IMR-90 (cell line): ENCODE data around the gene TMEM170A. TPM values are rescaled to one million over a fixed set of nuclear protein-coding genes. Genes with fewer than 3 reads are reported as not detected.

ENCODE experiments used
- ATAC-seq: fragments of 200-7000 bp; cut with Tn5 transposase; 2 replicates; pipeline ENCODE4 v1.9.1; 2020; ENCODE audit warnings: low read depth, mild to moderate bottlenecking, moderate library complexity
- BruUV-seq: library from RNA; stranded (reverse); fragments of 400-500 nt; replicated peaks from 2 replicates; lab custom pipeline; 2021; lab: Mats Ljungman, UMichigan
- CTCF ChIA-PET: fragments of 300-600 bp; formaldehyde crosslinking; extraction: SDS; loops from one replicate; lab custom pipeline; 2021; ENCODE audit warnings: antibody characterized with exemption; lab: Yijun Ruan, JAX
- POLR2A ChIA-PET: fragments of 300-600 bp; sonication (Branson Sonifier 250); formaldehyde crosslinking; loops from one replicate; lab custom pipeline; 2022; ENCODE audit warnings: antibody characterized with exemption; ENCODE audit not compliant: unreplicated experiment; lab: Charles Lee
- DNase-seq: peaks from one replicate; pipeline ENCODE4 v3.0.0; 2013
- H2AFZ ChIP-seq: replicated peaks from 2 replicates; pipeline ENCODE3; 2013; ENCODE audit warnings: low read length, mild to moderate bottlenecking; ENCODE audit not compliant: poor library complexity
- H2AK5ac ChIP-seq: 2 replicates; pipeline ENCODE4 v1.6.1; 2013; ENCODE audit warnings: low read depth, low read length, inconsistent platforms
- H2AK9ac ChIP-seq: replicated peaks from 2 replicates; pipeline ENCODE3; 2013; ENCODE audit warnings: mild to moderate bottlenecking, low read depth, low read length, moderate library complexity; ENCODE audit not compliant: poor library complexity
- H2BK120ac ChIP-seq: 2 replicates; pipeline ENCODE4 v1.6.1; 2013; ENCODE audit warnings: low read depth, low read length, inconsistent platforms
- H2BK15ac ChIP-seq: 3 replicates; pipeline ENCODE4 v1.6.1; 2013; ENCODE audit warnings: low read depth, low read length, inconsistent platforms
- H2BK20ac ChIP-seq: 2 replicates; pipeline ENCODE4 v1.6.1; 2013; ENCODE audit warnings: low read depth, mild to moderate bottlenecking, inconsistent platforms, low read length, moderate library complexity
- H2BK5ac ChIP-seq: 2 replicates; pipeline ENCODE4 v1.6.1; 2013; ENCODE audit warnings: mild to moderate bottlenecking, low read depth, low read length, inconsistent platforms; ENCODE audit not compliant: poor library complexity, severe bottlenecking
- H3K14ac ChIP-seq: replicated peaks from 2 replicates; pipeline ENCODE4 v1.6.1; 2013; ENCODE audit warnings: low read depth, low read length, inconsistent platforms
- H3K18ac ChIP-seq: 2 replicates; pipeline ENCODE4 v1.6.1; 2013; ENCODE audit warnings: low read depth, low read length, control low read depth
- H3K23ac ChIP-seq: 2 replicates; pipeline ENCODE4 v1.6.1; 2013; ENCODE audit warnings: low read depth, low read length, inconsistent platforms
- H3K27ac ChIP-seq: 2 replicates; pipeline ENCODE4 v1.5.1; 2013; ENCODE audit warnings: mild to moderate bottlenecking, control low read depth, low read length; ENCODE audit not compliant: insufficient read depth
- H3K27me3 ChIP-seq: 2 replicates; pipeline ENCODE4 v1.6.1; 2013; ENCODE audit warnings: low read length; ENCODE audit not compliant: control insufficient read depth, insufficient read depth
- H3K36me3 ChIP-seq: 2 replicates; pipeline ENCODE4 v1.6.1; 2013; ENCODE audit warnings: low read length, mixed read lengths; ENCODE audit not compliant: control insufficient read depth, insufficient read depth
- H3K4ac ChIP-seq: 2 replicates; pipeline ENCODE4 v1.6.1; 2013; ENCODE audit warnings: low read depth, low read length, inconsistent platforms
- H3K4me1 ChIP-seq: 2 replicates; pipeline ENCODE4 v1.6.1; 2013; ENCODE audit warnings: low read length, mixed read lengths; ENCODE audit not compliant: control insufficient read depth, insufficient read depth
- H3K4me2 ChIP-seq: 2 replicates; pipeline ENCODE4 v1.6.1; 2013; ENCODE audit warnings: low read depth, mild to moderate bottlenecking, control low read depth, low read length, moderate library complexity
- H3K4me3 ChIP-seq: 2 replicates; pipeline ENCODE4 v1.5.1; 2013; ENCODE audit warnings: low read depth, mild to moderate bottlenecking, control low read depth, low read length, moderate library complexity; ENCODE audit not compliant: insufficient read depth
- H3K56ac ChIP-seq: 2 replicates; pipeline ENCODE4 v1.6.1; 2013; ENCODE audit warnings: low read length, inconsistent platforms; ENCODE audit not compliant: insufficient read depth; ENCODE audit errors: extremely low read depth
- H3K79me1 ChIP-seq, 2 experiments: 2 replicates each; pipeline ENCODE4 v1.6.1; 2013; ENCODE audit warnings: low read length in 2 of 2, inconsistent platforms in 1 of 2, low read depth in 1 of 2
- H3K9ac ChIP-seq: 2 replicates; pipeline ENCODE4 v1.6.1; 2013; ENCODE audit warnings: low read depth, low read length, control low read depth
- H3K9me1 ChIP-seq: 2 replicates; pipeline ENCODE4 v1.6.1; 2013; ENCODE audit warnings: low read length, inconsistent platforms; ENCODE audit not compliant: insufficient read depth
- H3K9me3 ChIP-seq: 2 replicates; pipeline ENCODE4 v1.6.1; 2013; ENCODE audit warnings: low read length; ENCODE audit not compliant: control insufficient read depth, insufficient read depth
- H4K20me1 ChIP-seq: 2 replicates; pipeline ENCODE4 v1.6.1; 2013; ENCODE audit warnings: low read length, inconsistent platforms; ENCODE audit not compliant: insufficient read depth
- H4K5ac ChIP-seq: 2 replicates; pipeline ENCODE4 v1.6.1; 2013; ENCODE audit warnings: mild to moderate bottlenecking, low read depth, low read length, control low read depth
- H4K8ac ChIP-seq, 2 experiments: 2 replicates each; pipeline ENCODE4 v1.6.1; 2013; ENCODE audit warnings: low read depth in 2 of 2, low read length in 2 of 2, control low read depth in 1 of 2, inconsistent platforms in 1 of 2
- H4K91ac ChIP-seq: 2 replicates; pipeline ENCODE4 v1.6.1; 2013; ENCODE audit warnings: low read depth, low read length, inconsistent platforms; ENCODE audit not compliant: insufficient read depth
- BHLHE40 ChIP-seq: fragments of 150-350 bp; IDR thresholded peaks from 2 replicates; pipeline ENCODE4 v1.6.1; 2016; ENCODE audit warnings: mild to moderate bottlenecking, low read depth, low read length
- CEBPB ChIP-seq: IDR thresholded peaks from 2 replicates; pipeline ENCODE4 v1.6.1; 2012; ENCODE audit warnings: low read depth, low read length, improper control_type of control experiment
- CHD1 ChIP-seq: IDR thresholded peaks from 2 replicates; pipeline ENCODE4 v1.6.1; 2012; ENCODE audit warnings: low read depth, low read length, improper control_type of control experiment
- CTCF ChIP-seq: conservative IDR thresholded peaks from 2 replicates; pipeline ENCODE4 v1.5.1; 2012; ENCODE audit warnings: mild to moderate bottlenecking, low read depth, low read length, improper control_type of control experiment
- ELK1 ChIP-seq: fragments of 150-350 bp; IDR thresholded peaks from 2 replicates; pipeline ENCODE4 v1.6.1; 2016; ENCODE audit warnings: low read depth, mild to moderate bottlenecking, low read length, moderate library complexity, borderline replicate concordance
- FOS ChIP-seq: fragments of 150-350 bp; IDR thresholded peaks from 2 replicates; pipeline ENCODE4 v1.6.1; 2016; ENCODE audit warnings: low read depth, low read length
- MAFK ChIP-seq: IDR thresholded peaks from 2 replicates; pipeline ENCODE4 v1.6.1; 2012; ENCODE audit warnings: low read depth, low read length, improper control_type of control experiment
- MAZ ChIP-seq: IDR thresholded peaks from 2 replicates; pipeline ENCODE4 v1.6.1; 2012; ENCODE audit warnings: low read depth, mild to moderate bottlenecking, low read length, improper control_type of control experiment, moderate library complexity, borderline replicate concordance
- MXI1 ChIP-seq: IDR thresholded peaks from 2 replicates; pipeline ENCODE4 v1.6.1; 2012; ENCODE audit warnings: low read depth, mild to moderate bottlenecking, low read length, moderate library complexity, borderline replicate concordance
- NFE2L2 ChIP-seq: fragments of 150-350 bp; IDR thresholded peaks from 2 replicates; pipeline ENCODE4 v1.6.1; 2016; ENCODE audit warnings: low read depth, mild to moderate bottlenecking, low read length
- POLR2A ChIP-seq: IDR thresholded peaks from 2 replicates; pipeline ENCODE4 v1.6.1; 2012; ENCODE audit warnings: mild to moderate bottlenecking, low read depth, low read length
- RAD21 ChIP-seq: IDR thresholded peaks from 2 replicates; pipeline ENCODE4 v1.6.1; 2012; ENCODE audit warnings: low read length, improper control_type of control experiment
- RCOR1 ChIP-seq: IDR thresholded peaks from 2 replicates; pipeline ENCODE4 v1.6.1; 2012; ENCODE audit warnings: mild to moderate bottlenecking, low read length, improper control_type of control experiment; ENCODE audit not compliant: insufficient replicate concordance
- RFX5 ChIP-seq: IDR thresholded peaks from 2 replicates; pipeline ENCODE4 v1.8.0; 2012; ENCODE audit warnings: low read depth, mild to moderate bottlenecking, low read length, moderate library complexity
- SMC3 ChIP-seq: fragments of 150-350 bp; IDR thresholded peaks from 2 replicates; pipeline ENCODE4 v1.6.1; 2016; ENCODE audit warnings: low read depth, mild to moderate bottlenecking, antibody characterized with exemption, low read length, moderate library complexity
- USF2 ChIP-seq: fragments of 150-350 bp; IDR thresholded peaks from 2 replicates; pipeline ENCODE4 v1.6.1; 2017; ENCODE audit warnings: mild to moderate bottlenecking, antibody characterized with exemption, low read length, low read depth
- WGBS, 2 experiments: methylation state at CpG; one replicate each; pipeline versions ENCODE4 v1.1.5 to v1.1.7; 2013; ENCODE audit warnings: missing lambda C conversion rate in 2 of 2; ENCODE audit not compliant: insufficient read length in 1 of 2; ENCODE audit errors: extremely low coverage in 2 of 2; 5-methylcytosine and 5-hydroxymethylcytosine counted together
- dilution Hi-C: fragments of 300-500 bp; cut with HindIII; formaldehyde crosslinking; loops from one replicate; pipeline ENCODE4 v1.14.3; 2018; ENCODE audit warnings: low sequenced_read_pairs; ENCODE audit not compliant: unreplicated experiment
- in situ Hi-C: fragments of 300-500 bp; cut with MboI; formaldehyde crosslinking; loops from 3 replicates; pipeline ENCODE4 v1.14.3; 2019; ENCODE audit warnings: low sequenced_read_pairs, inconsistent platforms, mixed read lengths
- intact Hi-C: fragments of 100-400 bp; cut with micrococcal nuclease; formaldehyde crosslinking; loops from 2 replicates; pipeline ENCODE4 v1.10.0; 2022
- polyA plus RNA-seq, 3 experiments: library from polyadenylated mRNA; depleted of rRNA; stranded (reverse); fragments of >200 nt; gene quantifications; 2 replicates each; pipeline ENCODE4 v1.2.3, GENCODE V29; 2012; ENCODE audit warnings: low replicate concordance in 1 of 3
- total RNA-seq: library from RNA; depleted of rRNA; stranded (reverse); fragments of >200 nt; gene quantifications from 2 replicates; pipeline ENCODE4 v1.2.3, GENCODE V29; 2012

TMEM170A gene
- total and polyA plus RNA-seq, 2 of the 4 experiments (the other 2 are of a cell fraction): 7.3 to 10.9 TPM

DNA sequence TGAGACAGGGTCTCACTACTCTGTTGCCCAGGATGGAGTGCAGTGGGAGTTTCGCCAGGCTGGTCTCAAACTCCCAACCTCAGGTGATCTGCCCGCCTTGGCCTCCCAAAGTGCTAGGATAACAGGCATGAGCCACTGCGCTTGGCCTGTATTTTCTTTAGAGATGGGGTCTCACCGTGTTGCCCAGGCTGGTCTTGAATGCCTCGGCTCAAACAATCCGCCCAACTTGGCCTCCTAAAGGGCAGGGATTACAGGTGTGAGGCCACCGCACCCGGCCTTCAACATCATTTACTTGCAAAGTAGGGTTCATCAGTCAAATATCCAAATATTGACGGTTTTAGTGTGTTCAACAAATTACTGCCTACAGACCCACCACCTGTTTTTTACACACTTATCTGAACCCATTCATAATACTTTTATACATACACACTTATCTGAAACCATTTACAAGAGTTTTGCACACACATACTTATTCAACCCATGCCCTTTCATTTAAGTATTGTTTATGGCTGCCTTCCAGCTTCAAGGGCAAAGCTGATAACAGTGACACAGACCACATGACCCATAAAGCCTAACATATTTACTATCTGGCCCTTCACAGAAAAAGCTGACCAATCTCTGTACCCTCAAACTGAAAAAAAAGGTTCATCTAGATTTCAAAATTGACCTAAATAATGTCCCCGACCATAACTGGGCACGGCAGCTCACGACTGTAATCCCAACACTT, 11.9 kb downstream of the TMEM170A start:
- H3K79me1 ChIP-seq: peaks cover 39 to 59% of the 10 kb centered on the region in 2 experiments
- peaks cover 13% of the 10 kb centered on the region for H3K36me3 ChIP-seq
- POLR2A ChIA-PET: no interaction called here
- intact Hi-C loops (no loop called here), in situ Hi-C loops (no loop called here), dilution Hi-C loops (no loop called here)
- H2BK120ac ChIP-seq: no peak overlapping the region
- DNase-seq (no peak), ATAC-seq (no peak)
- peaks cover 16% of the 10 kb centered on the region for H3K9me1 ChIP-seq
- H3K9me3 ChIP-seq: no peaks in the 10 kb centered on the region
- no peak overlapping the region for H3K14ac ChIP-seq
- no peak overlapping the region for H3K9ac ChIP-seq
- no peak overlapping the region for H2BK20ac ChIP-seq
- WGBS, 2 experiments: 100% methylated on average over 7 of the region's 12 CpGs; no CpG with 5 or more reads in 1 of the 2 experiments
- H3K27me3 ChIP-seq: no peaks in the 10 kb centered on the region
- H4K91ac ChIP-seq: no peak overlapping the region
- no peaks in the 10 kb centered on the region for H3K4me1 ChIP-seq
- no peak overlapping the region for H2AK5ac ChIP-seq
- BruUV-seq: no TSS peak
- no peak overlapping the region for H3K23ac ChIP-seq
- H3K18ac ChIP-seq: no peak overlapping the region
- no peak overlapping the region for H3K4me3 ChIP-seq
- H2BK5ac ChIP-seq: no peak overlapping the region
- no peak overlapping the region for H2AFZ ChIP-seq
- no peak overlapping the region for H4K5ac ChIP-seq
- CTCF ChIA-PET: interaction anchor here (0.9 kb wide), 2 partner anchors 8 to 13 kb away, joined by 3 to 6 read pairs; no protein-coding TSS in a partner anchor
- H3K4me2 ChIP-seq: no peak overlapping the region
- no peak overlapping the region for H2AK9ac ChIP-seq
- TF ChIP-seq MAZ: no peak
- no peak for TF ChIP-seq FOS
- TF ChIP-seq CEBPB: no peak
- TF ChIP-seq USF2: no peak
- TF ChIP-seq MAFK: no peak
- TF ChIP-seq MXI1: no peak
- TF ChIP-seq RFX5: no peak
- no peak for TF ChIP-seq RAD21
- no peak for TF ChIP-seq SMC3
- no peak for TF ChIP-seq BHLHE40
- no peak for TF ChIP-seq RCOR1
- TF ChIP-seq CTCF: no peak
- no peak for TF ChIP-seq POLR2A
- TF ChIP-seq ELK1: no peak
- no peak for TF ChIP-seq CHD1
- TF ChIP-seq NFE2L2: no peak
- H4K8ac ChIP-seq: no peak overlapping the region
- H3K4ac ChIP-seq: no peak overlapping the region
- no peak overlapping the region for H3K27ac ChIP-seq
- peaks cover 31% of the 10 kb centered on the region for H4K20me1 ChIP-seq
- no peak overlapping the region for H2BK15ac ChIP-seq
- no peak overlapping the region for H3K56ac ChIP-seq
